SKM-1 treated with dmso at 0.1 percent for 144 hours (cell line): ENCODE measurements around the gene PTPRG.

Source experiments
- DNase-seq: peaks from one replicate; lab custom pipeline; 2025; ENCODE audit not compliant: unreplicated experiment; lab: John Stamatoyannopoulos, UW

PTPRG gene

DNA sequence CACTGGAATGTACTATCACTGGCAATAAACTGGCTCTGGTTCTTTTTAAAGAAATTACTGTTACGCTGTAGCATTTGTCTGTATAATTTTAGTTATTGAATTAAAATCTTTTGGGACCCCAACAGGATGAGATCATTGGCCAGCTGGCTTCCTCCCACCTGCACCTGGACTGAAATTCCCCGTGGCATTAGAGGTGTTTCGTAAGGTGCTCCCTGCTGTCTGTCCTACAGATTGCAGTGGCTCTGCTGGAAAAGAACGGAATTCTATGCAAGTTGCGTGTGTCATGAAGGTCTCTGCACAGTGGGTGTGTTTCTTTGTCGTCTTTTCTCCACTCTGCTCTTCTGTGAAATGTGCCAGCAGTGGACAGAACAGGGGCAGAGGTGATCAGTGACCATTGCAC lies 383.4 kb downstream of the PTPRG start:
- DNase-seq = no peak

DNA sequence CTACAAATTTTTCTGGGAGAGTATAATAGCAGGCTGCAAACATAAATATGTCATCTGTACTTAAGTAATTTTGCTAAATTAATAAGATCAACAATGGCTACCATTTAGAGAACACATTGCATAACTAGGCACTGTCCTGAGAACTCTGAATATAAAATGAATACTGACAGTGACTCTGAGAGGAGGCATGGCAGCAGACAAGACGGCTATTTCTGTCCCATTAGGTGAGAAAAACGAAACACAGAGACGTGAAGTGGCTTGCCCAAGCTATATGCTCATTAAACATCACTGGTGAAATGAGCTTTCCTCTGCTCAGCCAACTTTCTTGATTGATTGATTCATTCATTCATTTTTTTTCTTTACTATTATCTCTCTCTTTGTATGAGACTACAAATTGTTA lies 384.3 kb downstream of the PTPRG start:
- DNase-seq = no peak

DNA sequence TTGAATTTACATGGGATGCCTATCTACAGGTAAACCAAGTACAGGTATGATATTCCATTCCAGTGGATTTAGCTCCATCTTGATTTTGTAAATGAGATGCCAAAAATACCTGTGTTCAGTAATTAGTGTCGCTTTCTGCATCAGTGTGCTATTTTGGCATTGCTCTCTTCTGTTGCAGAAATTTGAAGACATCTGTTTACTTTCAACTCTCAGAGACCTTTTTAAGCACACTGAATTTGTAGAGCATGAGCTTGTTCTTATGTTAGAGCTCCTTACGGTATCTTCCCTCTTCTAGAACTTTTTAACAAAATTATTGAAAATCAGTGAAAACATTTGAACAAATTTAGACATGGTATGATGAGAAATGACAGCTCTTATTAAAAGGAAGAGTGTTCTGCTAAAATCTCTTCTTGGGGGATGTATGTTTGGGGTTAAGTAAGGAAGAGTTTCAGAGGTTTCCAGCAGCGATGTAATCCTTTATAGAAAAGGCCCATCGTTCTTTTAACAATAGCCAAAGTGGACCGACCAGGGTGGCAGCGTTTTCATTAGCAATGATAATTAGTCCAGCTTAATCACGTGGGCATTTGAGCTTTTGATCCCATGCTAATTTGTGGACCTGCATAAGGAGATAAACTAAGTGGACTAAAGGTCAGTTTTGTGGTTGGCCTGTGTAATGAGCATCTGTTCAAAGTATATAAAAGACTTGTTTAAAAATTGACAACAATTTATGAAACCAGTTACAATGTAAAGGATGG lies 385.4 kb downstream of the PTPRG start:
- DNase-seq = no peak

DNA sequence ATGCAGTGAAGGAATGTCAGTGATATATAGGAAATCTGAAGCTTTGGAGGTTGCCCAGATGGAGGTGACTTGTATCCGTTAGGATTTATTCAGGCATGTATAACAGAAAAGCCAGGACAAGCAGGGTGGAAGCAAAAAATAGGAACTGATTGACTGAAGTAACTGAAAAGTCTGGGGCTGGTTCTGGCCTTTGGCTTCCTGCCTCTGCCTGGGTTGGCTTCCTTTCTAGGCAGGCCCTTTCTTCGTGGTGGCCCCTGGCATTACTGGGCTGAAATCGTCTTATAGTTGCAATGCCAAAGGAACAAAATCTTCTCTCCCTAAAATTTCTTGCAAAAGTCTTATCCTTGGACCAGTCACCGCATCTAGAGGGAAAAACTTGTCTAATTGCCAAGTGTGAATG lies 386.1 kb downstream of the PTPRG start:
- DNase-seq = no peak

DNA sequence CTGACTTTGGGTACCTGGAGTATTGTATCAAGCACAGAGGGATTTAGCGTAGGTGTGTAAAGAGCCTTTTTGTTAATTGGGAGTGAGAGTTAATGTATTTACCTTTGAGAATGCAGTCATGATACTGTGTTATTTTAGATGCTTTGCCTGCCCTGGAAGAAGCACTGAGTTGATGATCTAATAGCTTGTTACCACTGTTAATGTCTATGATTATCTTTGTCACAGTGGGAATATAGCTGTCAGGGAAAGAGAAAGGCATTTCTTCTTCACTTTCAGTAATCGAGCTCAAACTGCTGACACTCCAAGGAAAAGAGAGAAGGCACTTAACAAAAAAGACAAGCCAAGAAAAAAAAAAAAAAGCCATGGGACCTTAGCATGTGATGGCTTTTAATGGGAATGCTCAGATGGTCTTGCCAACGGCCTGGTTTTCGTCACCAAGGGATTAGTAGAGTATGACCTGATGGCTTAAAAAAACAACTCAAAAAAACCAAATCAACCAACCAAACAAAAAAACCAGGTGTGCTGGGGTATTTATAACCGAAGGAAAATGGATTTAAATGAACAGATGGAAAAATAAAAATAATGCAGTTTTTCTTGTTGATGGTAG lies 387.4 kb downstream of the PTPRG start:
- no peak for DNase-seq

DNA sequence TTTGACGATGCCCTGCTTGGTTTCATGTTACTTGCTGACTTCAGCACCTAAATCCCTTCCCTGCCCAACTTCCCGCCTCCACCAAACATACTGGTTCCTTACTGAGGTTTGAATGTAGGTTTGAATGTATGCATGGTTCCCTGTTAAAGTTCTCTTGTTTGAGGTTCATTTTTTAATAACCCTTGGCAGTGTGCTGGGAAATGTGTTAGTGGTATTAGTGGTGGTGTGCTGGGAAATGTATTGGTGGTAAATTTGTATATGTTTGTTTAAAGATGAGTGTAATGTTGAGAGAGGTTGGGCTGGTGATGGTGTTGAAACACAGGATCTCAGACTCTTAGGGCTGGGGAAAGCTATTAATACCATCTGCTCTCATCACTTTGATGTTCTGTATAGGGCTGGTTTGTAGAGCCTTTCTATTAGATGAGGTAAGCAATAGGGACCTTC lies 392.7 kb downstream of the PTPRG start:
- DNase-seq = no peak

DNA sequence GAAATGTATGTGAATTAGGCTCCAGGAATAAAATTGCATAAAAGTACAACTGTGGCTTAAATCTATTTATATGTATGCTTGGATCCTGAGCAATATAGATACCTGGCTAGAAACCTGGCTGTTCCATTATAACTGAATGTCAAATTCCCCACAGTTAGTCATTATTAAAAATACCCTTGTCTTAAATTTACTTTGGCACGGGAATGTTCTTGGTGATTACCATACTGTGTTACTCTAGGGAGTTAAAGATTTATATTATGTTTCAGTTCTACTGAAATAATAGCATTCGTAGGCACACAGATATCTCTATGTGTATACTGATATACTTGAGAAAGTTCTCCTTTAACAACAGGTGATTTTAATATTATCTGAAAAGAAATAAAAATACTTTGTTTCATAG lies 394.1 kb downstream of the PTPRG start:
- DNase-seq = no peak

DNA sequence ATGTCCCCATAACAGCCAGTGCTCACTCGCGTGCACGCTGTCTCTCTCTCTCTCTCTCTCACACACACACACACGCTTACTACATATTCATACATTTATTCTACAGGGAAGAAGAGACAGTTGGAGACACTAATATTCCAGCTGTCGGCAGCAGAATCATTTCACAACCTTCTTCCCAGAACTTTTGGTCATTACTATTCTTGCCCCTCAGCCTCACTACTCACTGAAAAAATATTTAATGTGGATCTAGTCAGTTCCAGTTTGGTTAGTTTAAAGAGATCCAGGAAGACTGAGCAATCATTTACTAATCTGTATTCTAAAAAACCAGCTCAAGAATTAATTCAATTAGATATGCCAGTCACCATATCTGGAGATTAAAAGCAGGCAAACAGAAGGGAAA lies 394.9 kb downstream of the PTPRG start:
- no peak for DNase-seq

DNA sequence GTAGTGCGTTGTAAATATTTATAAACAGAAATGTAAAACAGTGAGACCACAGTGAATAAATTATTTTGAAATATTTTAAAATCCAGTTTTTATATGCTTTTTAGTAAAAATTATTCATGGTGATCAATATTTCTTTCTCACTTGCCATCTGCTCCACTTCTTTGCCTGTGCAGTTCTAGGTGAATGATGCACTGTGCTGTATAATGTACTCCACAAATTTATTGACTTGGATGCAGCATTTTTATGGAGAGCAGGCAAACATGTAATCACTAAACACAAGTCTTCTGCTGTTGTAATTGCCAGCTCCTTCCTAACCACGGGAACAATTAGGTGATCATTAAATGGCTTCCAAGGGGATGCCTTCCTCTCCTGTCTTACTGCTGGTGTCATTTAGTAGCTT lies 395.9 kb downstream of the PTPRG start:
- DNase-seq = no peak

DNA sequence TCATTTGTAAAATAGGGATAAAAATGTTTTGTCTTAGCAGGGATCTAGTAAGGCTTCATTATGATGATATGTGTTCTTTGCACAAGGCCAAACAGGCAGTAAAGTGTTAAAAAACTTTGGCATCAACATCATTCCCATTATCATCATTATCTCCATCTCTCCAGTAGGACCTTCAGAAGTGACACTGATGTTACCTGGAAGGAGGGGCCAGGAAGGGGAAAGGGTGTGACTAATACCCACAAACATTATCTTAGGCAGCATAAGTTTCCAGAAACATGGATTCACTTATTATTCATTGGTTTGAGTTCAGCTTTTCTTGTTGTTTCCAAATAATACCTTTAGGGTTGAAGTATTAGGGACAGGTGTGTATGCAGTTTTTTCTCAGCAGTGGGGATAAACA lies 399.6 kb downstream of the PTPRG start:
- no peak for DNase-seq

DNA sequence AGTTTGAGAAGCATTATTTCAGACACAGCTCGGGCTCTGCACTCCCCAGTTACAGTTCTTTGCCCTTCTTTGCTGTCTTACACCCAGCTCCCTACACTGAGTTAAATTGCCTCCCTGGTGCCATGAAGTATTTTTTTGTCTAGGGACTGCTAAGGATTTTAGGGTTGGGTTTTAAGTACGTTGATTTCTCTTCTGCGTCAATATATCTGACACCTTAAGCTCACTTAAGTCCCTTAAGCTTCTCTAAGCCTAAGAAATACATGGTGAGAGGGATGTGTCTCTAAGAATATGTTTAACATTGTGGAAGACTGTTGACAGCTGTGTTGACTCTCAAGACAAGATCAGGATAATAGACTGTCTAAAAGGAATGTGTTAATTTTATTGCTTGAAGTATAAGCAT lies 400.5 kb downstream of the PTPRG start:
- no peak for DNase-seq

DNA sequence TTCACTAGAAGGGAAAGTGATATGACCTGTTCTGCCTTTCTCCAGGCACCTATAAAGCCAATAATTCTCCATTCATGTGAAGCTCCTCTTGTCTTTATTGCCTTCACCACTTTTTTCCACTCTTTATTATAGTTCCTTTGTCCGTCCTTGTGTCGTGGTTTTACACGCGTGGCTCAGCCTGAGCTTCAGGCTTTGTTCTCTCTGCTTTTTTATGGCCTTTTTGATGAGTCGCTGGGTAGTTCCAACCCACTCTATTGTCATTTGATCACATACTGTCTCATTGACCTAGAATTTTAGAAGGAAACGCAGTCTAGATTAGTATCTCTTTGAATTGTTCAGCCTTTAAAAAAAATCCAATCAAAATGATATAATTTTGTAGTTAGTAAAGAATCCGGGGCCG lies 403.2 kb downstream of the PTPRG start:
- no peak for DNase-seq

DNA sequence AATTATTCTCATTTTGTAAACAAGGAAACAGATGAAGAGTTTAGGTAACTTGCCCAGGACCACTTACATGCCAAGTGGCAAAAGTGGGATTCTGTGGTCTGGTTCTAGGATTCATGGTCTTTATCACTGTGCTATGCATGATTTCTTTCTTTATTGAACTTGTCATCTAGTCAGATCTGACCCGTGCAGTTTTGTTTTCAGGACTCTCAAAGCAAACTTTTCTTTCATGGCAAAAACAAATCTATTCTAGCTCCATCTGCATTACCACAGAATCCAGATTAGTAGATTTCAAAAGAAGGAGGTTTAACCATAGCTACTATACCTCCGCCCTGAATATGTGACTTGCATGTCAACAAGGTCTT lies 404.4 kb downstream of the PTPRG start:
- no peak for DNase-seq

DNA sequence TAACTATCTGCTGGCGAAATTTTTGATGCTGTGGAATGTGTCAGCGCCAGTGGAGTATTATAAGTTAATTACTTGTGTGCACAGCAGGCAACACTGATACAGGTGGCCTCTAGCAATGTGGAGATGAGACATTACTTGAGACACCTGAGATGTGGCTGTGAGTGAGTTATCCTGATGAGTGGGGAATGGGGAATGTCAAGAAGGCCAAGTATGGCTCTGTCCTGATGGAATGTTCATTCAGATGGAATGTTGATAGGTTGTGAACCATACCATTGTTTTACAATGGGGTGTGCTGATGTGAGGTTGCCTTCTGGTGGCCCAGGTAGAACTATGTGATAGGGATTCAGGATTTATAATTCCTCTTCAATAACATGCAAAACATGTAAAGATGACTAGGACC lies 404.8 kb downstream of the PTPRG start:
- no peak for DNase-seq

DNA sequence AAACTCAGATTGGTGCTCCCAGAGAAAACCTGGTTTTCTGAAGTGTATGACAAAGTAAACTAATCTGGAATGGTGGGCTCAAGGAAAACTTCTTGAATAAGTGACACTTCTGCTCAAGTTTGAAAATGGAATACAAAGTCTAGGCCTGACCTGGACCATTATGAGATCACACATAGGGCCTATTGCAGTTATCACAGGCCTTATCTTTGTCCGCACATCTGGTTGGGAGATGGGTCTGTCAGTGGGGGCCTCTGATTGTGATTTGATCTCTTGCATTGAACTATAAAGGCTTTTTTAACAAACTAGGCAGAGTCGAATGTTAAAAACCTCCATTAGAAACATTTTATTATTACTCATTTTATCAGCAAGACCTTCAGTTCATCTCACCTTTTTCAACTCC lies 405.6 kb downstream of the PTPRG start:
- no peak for DNase-seq

DNA sequence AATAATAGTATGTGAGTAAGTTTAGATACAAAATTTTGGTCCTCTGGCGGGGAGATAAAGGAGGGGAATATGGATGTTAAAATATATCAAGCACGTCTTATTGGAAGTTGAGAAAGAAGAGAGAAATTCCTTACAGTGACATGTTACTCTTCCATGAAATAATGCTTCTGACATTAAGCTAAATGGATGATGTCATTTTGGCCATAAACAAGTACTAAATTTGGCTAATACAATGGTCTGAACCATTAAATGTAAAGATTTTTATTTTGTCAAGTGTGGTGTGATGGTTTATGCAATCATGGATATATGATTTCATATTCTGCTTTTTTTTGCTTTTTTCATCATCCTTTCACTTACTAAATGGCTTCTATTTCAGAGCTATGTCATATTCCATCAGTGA lies 406.6 kb downstream of the PTPRG start:
- DNase-seq = no peak

DNA sequence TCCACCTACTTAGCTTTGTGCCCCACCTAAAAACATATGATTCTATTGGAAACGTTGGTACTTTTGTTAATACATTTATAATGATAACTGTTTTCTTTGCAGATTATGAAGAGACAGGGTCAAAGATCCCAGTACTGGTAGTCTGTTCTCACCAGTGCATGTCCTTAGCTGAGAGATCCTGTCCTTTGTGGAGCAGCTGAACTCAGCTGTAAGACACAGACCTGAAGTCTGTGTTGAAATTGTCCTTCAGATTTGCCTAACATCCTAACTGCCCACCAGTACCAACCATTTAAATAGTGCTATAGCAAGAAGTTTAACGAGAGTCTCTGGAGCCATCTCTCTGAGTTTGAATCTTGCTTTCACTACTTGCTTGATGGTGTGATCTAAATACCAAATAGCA lies 413.3 kb downstream of the PTPRG start:
- no peak for DNase-seq

DNA sequence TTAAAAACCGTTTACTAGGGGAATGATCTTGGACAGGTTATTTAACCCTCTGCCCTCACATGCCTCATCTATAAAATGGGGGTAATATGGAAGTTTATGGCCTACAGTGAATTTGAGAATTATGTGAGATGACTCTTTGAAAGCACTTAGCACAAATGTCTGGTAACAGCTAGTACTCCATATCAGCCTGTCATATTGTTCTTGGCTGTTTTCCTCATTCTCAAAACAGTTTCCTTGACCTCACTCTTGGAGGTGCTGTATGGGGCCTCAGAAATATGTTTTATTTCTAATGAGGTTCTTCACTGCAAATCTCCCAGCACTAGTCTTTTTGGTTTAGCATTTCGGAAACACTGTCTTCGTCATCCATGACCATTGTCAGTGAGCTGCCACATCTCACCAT lies 413.8 kb downstream of the PTPRG start:
- DNase-seq = no peak

DNA sequence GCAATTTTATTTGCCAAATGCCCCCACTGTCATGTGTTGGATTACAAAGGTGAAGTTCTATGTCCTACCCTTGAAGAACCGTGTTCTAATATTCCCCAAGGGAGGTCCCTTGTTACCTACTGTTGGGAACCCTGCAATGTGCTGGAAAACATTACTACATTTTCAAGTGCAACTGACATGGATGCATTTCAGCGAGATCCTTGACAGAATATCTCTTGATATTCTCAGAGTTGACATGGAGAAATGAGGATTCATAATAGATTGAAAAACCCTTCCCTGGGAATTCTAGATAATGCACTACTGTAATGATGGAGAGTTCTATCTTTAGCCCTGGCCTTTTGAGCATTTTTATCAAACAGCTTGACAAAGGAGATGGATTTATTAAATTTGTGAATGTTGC lies 414.6 kb downstream of the PTPRG start:
- DNase-seq = no peak

DNA sequence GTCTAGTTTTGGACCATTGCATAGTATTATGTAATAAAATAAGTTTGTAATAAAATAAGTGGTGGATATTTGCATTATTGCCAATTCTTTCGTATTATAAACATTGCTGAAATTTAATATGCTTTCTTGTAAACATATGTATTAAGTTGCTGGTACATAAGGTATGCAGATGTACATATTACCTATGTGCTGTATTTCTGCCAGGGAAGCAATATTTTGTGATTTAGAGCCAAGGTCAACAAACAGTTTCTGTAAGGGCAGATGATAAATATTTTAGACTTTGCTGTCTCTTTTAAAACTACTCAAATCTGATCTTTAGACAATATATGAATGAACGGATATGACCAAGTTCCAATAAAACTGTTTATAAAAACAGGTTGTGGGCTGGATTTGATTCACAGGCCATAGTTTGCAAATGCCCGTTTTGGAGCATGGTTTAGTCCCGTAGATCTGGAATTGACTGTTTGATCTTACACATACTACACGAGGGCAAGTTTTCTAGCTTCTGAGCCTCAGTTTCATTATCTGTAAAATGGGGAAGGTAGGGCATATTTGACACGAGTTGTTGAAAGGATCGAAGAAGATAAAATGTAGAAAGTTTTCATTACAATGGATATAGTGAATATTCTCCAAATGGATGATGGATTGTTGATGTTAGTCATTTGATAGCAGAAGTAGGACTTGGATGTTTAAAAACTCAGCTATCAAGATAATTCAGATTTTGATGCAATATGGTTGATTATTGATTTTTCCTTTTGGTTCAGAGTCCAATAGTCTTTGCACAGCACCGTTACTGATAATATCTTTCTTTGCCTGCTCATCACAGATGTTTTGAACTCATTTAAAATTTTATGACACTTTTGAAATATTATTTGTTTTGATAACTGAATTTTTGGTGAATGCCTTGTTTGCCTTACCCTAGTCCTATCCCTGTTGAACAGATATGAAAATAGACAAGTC lies 417.4 kb downstream of the PTPRG start:
- no peak for DNase-seq

DNA sequence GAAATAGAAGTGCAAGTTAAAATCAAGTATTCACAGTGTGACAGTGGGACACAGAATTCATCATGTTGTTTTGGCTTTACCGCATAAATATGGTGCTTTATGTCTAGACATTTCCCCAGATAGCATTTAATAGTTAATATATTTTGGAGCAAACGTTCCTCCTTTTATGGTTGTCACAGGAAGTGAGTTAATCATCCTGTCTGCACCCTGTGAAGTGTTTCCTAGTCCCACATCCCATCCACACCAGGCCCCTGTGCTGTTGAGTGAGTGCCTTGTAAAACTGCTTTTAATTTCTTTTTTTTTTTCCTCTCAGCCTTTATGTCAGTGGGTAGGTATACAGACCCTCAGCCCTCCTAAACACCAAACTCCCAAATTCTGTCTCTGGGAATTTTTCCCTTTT lies 418.3 kb downstream of the PTPRG start:
- DNase-seq = no peak

DNA sequence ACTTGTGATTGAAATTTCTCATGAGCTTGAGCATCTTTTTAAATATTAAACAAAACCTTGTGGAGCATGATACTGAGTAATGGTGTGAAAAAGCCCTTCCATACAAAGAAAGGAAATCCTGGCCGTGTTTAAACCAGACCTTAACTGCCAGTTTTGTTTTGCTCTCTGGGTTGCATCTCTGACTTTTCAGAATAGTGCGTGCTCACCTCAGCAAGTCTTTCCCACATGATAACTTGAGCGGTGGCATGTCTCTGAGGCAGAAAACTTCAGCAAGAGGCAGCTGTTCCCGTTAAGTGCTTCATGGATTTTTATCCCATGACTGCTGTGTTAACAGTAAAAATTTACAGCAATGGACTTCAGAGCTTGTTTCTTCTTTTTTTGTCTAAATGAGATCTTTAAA lies 418.7 kb downstream of the PTPRG start:
- no peak for DNase-seq
